PC-9 (cell line): ENCODE measurements around the gene SPINK5.

ENCODE experiments used
- EZH2 ChIP-seq: fragments of 200-600 bp; sonication (generic); IDR thresholded peaks from 2 replicates; pipeline ENCODE4 v1.8.0; 2017; ENCODE audit warnings: antibody characterized with exemption, low read depth
- TF ChIP-seq, protein P1 (sequence below): fragments of 200-600 bp; sonication (generic); conservative IDR thresholded peaks from 2 replicates; pipeline ENCODE4 v1.6.1; 2017; ENCODE audit warnings: mixed run types, antibody characterized with exemption, mild to moderate bottlenecking, moderate library complexity

DNA sequence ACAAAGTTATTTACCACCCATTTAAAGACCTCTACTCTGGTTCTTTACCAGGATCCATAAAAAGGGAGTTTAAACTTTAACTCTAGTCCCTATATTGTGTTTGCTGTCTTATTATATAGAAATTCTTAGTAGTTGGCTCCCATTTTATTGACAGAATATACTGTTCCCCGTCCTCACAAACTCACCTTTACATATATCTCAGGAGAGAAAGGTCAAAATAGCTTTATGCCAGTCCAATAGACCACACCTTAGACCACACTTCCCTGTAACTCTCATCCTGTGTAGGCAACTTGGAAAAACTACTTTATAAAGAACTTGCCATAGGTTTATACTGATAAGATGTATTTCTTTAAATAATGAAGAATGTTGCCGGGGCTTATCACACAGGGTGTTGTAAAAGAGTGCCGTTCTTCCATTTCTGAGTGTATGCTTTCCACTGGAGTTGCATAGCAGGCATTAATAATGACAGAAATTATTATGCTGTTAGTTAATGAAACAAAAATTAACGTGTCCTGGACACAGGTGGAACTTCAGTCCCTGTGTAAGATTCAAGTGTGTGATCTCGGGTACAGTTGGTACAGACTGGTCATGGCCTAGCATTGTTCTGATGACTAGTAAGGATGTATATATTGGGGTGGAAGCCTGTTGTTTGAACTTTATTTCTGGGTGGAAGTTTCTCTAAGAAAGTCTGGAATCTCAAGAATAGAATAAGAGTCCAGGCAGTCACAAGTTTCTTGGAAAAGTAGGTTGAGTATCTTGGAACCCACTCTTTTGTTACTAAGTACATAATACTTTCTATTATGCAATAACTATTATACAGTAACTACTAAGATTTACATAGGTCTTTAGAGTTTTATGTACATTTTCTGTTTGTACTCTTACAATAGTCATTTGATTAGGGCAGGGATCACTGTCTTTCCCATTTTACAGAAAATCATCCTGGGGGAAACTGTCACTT lies 71.6 kb downstream of the SPINK5 start:
- TF ChIP-seq, protein P1, sequence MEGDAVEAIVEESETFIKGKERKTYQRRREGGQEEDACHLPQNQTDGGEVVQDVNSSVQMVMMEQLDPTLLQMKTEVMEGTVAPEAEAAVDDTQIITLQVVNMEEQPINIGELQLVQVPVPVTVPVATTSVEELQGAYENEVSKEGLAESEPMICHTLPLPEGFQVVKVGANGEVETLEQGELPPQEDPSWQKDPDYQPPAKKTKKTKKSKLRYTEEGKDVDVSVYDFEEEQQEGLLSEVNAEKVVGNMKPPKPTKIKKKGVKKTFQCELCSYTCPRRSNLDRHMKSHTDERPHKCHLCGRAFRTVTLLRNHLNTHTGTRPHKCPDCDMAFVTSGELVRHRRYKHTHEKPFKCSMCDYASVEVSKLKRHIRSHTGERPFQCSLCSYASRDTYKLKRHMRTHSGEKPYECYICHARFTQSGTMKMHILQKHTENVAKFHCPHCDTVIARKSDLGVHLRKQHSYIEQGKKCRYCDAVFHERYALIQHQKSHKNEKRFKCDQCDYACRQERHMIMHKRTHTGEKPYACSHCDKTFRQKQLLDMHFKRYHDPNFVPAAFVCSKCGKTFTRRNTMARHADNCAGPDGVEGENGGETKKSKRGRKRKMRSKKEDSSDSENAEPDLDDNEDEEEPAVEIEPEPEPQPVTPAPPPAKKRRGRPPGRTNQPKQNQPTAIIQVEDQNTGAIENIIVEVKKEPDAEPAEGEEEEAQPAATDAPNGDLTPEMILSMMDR: no peak
- no peak for TF ChIP-seq EZH2
